Memory B cell (primary cell): ENCODE results near the gene TTLL1.

Experiments used
- ATAC-seq: fragments of 150-1000 bp; cut with Tn5 transposase; 2 replicates; pipeline ENCODE4 v1.10.0; 2021; ENCODE audit warnings: low read depth, mild to moderate bottlenecking, moderate library complexity
- DNase-seq, 2 donors: peaks; one replicate each; pipeline ENCODE4 v3.0.0; 2022; ENCODE audit warnings: low spot score in 2 of 2
- H3K27ac Mint-ChIP-seq: one replicate; pipeline ENCODE4 v1.8.0; 2022; ENCODE audit warnings: mild to moderate bottlenecking, moderate library complexity, mixed read lengths
- H3K27me3 Mint-ChIP-seq: one replicate; pipeline ENCODE4 v1.8.0; 2022; ENCODE audit warnings: mixed read lengths
- H3K36me3 Mint-ChIP-seq: one replicate; pipeline ENCODE4 v1.8.0; 2022; ENCODE audit warnings: mild to moderate bottlenecking, mixed read lengths
- H3K4me1 Mint-ChIP-seq: one replicate; pipeline ENCODE4 v1.8.0; 2022; ENCODE audit warnings: mixed read lengths
- H3K4me3 Mint-ChIP-seq: one replicate; pipeline ENCODE4 v1.8.0; 2022; ENCODE audit warnings: mild to moderate bottlenecking, moderate library complexity, mixed read lengths
- H3K9me3 Mint-ChIP-seq: one replicate; pipeline ENCODE4 v1.8.0; 2022; ENCODE audit warnings: mixed read lengths

The TTLL1 gene

GRCh38 chr22:43088984-43089717, at the start of gene TTLL1:
Gene TTLL1 (minus strand): TSS chr22:43089391. CDS start chr22:43075586, 13,805 bp downstream.
- Mint-ChIP-seq H3K27me3 (no peaks in the 10 kb centered on the region), H3K9me3 (no peaks in the 10 kb centered on the region), H3K4me1 (peaks cover 16% of the 10 kb centered on the region), H3K36me3 (no peaks in the 10 kb centered on the region), H3K4me3 (peak within 1 kb of the TSS; percentile 83), H3K27ac (no peak within 1 kb of the TSS)
- ATAC-seq, result peak; percentile 90
- peak; percentile 80 for DNase-seq

- Mint-ChIP-seq H3K36me3 (peaks cover 24% of the 10 kb centered on the region), H3K4me1 (peaks cover 7% of the 10 kb centered on the region), H3K27ac (no peak overlapping the region), H3K27me3 (no peaks in the 10 kb centered on the region), H3K4me3 (no peak overlapping the region), H3K9me3 (no peaks in the 10 kb centered on the region)
- no peak for DNase-seq
- ATAC-seq, result no peak
Measured at GRCh38 chr22:43136801-43137200, 47.6 kb upstream of the TTLL1 start.

DNA sequence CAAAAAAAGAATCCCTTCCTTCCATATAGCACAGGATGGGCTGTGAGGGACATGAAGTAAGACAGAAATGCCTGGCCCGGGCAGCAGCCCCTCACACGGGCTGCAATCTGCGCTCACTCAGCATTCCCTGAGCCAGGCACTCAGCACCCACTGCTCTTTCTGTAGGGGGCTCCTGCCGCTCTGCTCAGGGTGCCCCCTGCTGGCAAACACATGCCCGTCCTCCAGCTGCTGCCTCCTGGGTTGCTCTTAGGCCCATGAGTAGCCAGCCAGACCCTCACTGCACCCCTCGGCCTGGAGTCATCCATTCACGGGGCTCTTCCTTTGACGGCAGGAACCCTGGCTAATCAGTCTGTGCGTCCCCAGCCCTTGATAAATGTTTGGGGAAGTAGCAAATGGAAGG, 47.1 kb upstream of the TTLL1 start:
- peak in 1 of 2 donors; percentile 51 for DNase-seq
- no peaks in the 10 kb centered on the region for H3K27me3 Mint-ChIP-seq
- H3K4me3 Mint-ChIP-seq, result no peak overlapping the region
- peaks cover 7% of the 10 kb centered on the region for H3K4me1 Mint-ChIP-seq
- H3K9me3 Mint-ChIP-seq, result no peaks in the 10 kb centered on the region
- H3K27ac Mint-ChIP-seq, result no peak overlapping the region
- ATAC-seq, result peak; percentile 89
- peaks cover 24% of the 10 kb centered on the region for H3K36me3 Mint-ChIP-seq

DNA sequence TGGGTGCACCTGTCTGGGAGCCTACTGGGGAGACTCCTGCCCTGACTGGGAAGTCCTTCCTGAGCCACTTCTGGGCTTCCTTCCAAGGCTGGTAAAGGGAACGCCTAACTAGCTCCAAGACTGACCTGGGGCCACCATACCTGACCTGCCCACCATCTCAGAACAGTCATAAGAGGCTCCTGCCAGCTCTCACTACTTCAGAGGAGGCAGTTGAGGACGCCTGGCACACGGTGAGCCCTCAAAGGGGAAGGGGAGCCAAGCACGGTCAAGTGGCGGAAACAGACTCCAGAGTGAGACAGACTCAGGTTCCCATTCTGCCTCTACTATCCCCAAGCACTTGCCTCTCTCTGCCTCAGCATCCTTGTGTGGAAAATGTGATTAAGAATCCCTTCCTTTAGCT, 46.4 kb upstream of the TTLL1 start:
- H3K4me3 Mint-ChIP-seq, result no peak overlapping the region
- ATAC-seq (no peak), DNase-seq (no peak)
- no peaks in the 10 kb centered on the region for H3K27me3 Mint-ChIP-seq
- peaks cover 24% of the 10 kb centered on the region for H3K36me3 Mint-ChIP-seq
- H3K27ac Mint-ChIP-seq, result no peak overlapping the region
- H3K4me1 Mint-ChIP-seq, result peaks cover 7% of the 10 kb centered on the region
- no peaks in the 10 kb centered on the region for H3K9me3 Mint-ChIP-seq

- no peaks in the 10 kb centered on the region for H3K27me3 Mint-ChIP-seq
- H3K4me3 Mint-ChIP-seq, result no peak overlapping the region
- no peak overlapping the region for H3K27ac Mint-ChIP-seq
- no peaks in the 10 kb centered on the region for H3K9me3 Mint-ChIP-seq
- peaks cover 7% of the 10 kb centered on the region for H3K4me1 Mint-ChIP-seq
- peaks cover 19% of the 10 kb centered on the region for H3K36me3 Mint-ChIP-seq
- ATAC-seq, result no peak
- no peak for DNase-seq
Measured at GRCh38 chr22:43134553-43134952, 45.4 kb upstream of the TTLL1 start.

- H3K27ac Mint-ChIP-seq, result no peak overlapping the region
- H3K27me3 Mint-ChIP-seq, result peaks cover 4% of the 10 kb centered on the region
- H3K4me3 Mint-ChIP-seq, result no peak overlapping the region
- no peaks in the 10 kb centered on the region for H3K9me3 Mint-ChIP-seq
- peaks cover 11% of the 10 kb centered on the region for H3K4me1 Mint-ChIP-seq
- no peak for ATAC-seq
- H3K36me3 Mint-ChIP-seq, result peaks cover 14% of the 10 kb centered on the region
- DNase-seq, result no peak
Measured at GRCh38 chr22:43133401-43133800, 44.2 kb upstream of the TTLL1 start.

DNA sequence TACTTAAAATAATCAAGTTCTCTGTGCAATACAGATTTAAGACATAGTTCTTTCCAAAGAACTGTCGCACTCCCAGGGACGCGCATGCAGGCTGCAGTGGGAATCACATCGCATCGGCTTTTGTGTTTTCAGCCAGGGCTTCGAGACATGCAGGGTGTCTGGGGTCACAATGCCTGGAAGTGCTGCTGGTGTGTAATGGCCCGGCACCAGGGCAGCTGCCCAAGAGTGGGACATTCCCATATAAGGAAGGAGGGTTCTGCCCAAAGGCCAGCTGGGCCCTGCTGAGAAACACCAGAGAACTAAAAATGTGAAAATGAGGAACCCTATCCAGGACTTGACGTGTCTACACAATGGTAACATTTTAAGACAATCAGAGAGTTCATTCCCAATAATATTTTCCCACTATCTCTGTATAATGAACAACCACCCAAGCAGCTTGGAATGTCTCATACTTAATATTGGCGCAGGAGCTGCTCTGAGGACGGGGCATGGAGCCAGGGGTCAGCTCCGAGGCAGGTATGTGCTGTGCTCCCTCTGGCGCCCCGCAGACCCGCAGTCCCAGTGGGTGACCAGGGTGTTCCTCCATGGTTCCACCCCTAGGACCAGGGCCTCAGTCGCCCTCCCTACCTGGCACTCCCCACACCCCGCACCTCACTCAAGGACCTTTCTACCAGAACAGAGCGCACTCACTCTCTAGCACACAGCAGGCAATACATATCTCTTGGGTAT, 42.7 kb upstream of the TTLL1 start:
- Mint-ChIP-seq H3K9me3 (no peaks in the 10 kb centered on the region), H3K4me1 (peaks cover 11% of the 10 kb centered on the region), H3K27me3 (peaks cover 6% of the 10 kb centered on the region), H3K36me3 (peaks cover 8% of the 10 kb centered on the region), H3K27ac (no peak overlapping the region), H3K4me3 (no peak overlapping the region)
- ATAC-seq (no peak), DNase-seq (no peak)

- no peak overlapping the region for H3K27ac Mint-ChIP-seq
Measured at GRCh38 chr22:43129426-43130425, 40.5 kb upstream of the TTLL1 start.

DNA sequence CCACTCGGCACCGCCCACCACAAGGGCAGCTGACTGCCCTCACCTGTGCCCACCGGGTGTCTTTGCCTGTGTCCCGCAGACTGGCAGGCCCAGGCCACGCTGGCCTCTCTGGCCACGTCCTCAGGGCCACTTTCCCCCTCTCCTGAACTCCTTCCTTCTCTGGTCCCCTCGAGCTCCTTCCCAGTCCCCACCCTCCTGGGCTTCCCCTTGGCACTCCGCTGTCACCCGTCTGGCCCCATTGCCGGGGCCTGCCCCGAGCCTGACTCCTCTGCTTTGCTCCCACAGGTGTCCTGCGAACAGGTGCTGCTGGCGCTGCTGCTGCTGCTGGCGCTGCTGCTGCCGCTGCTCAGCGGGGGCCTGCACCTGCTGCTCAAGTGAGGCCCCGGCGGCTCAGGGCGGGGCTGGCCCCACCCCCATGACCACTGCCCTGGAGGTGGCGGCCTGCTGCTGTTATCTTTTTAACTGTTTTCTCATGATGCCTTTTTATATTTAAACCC, 39.8 kb upstream of the TTLL1 start:
- ATAC-seq, result peak; percentile 84
- DNase-seq, result peak in 1 of 2 donors; percentile 39
- peak overlapping the region; percentile 28 for H3K27ac Mint-ChIP-seq
- H3K9me3 Mint-ChIP-seq, result no peaks in the 10 kb centered on the region
- no peak overlapping the region for H3K4me3 Mint-ChIP-seq
- H3K27me3 Mint-ChIP-seq, result peaks cover 6% of the 10 kb centered on the region
- H3K36me3 Mint-ChIP-seq, result peaks cover 4% of the 10 kb centered on the region
- H3K4me1 Mint-ChIP-seq, result peaks cover 8% of the 10 kb centered on the region

More at GRCh38 chr22:43129426-43130425, 40.5 kb upstream of the TTLL1 start:
- no peak for ATAC-seq
- peaks cover 6% of the 10 kb centered on the region for H3K27me3 Mint-ChIP-seq
- H3K36me3 Mint-ChIP-seq, result peaks cover 4% of the 10 kb centered on the region
- no peak overlapping the region for H3K4me3 Mint-ChIP-seq
- DNase-seq, result no peak
- H3K4me1 Mint-ChIP-seq, result peaks cover 6% of the 10 kb centered on the region
- H3K9me3 Mint-ChIP-seq, result no peaks in the 10 kb centered on the region

DNA sequence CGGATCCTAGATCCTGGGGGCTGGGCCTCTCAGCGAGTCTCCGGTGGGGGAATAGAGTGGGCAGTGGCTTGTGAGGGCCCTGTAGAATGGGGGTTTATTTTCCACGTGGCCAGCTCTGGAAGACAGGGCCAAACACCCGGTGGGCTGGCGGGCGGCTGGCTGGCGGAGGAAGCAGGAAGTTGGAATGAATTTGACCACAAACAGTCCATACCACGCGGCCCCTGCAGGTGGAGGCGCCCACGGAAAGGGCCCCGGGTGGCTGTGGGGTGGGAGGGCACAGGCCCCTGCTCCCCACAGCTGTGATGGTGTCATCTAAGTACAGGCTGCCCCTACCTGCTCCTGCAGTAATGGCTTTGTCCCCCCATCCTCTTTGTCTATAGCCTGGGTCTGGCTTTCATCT, 38.9 kb upstream of the TTLL1 start:
- H3K36me3 Mint-ChIP-seq, result peaks cover 3% of the 10 kb centered on the region
- no peak overlapping the region for H3K27ac Mint-ChIP-seq
- DNase-seq, result no peak
- H3K27me3 Mint-ChIP-seq, result peaks cover 6% of the 10 kb centered on the region
- ATAC-seq, result no peak
- H3K4me3 Mint-ChIP-seq, result no peak overlapping the region
- H3K9me3 Mint-ChIP-seq, result no peaks in the 10 kb centered on the region
- peaks cover 8% of the 10 kb centered on the region for H3K4me1 Mint-ChIP-seq

- DNase-seq (no peak), ATAC-seq (no peak)
- Mint-ChIP-seq H3K4me3 (no peak overlapping the region), H3K27me3 (peaks cover 8% of the 10 kb centered on the region), H3K27ac (no peak overlapping the region), H3K36me3 (peaks cover 3% of the 10 kb centered on the region), H3K4me1 (peaks cover 15% of the 10 kb centered on the region), H3K9me3 (no peaks in the 10 kb centered on the region)
Measured at GRCh38 chr22:43127166-43127908, 38.1 kb upstream of the TTLL1 start.

DNA sequence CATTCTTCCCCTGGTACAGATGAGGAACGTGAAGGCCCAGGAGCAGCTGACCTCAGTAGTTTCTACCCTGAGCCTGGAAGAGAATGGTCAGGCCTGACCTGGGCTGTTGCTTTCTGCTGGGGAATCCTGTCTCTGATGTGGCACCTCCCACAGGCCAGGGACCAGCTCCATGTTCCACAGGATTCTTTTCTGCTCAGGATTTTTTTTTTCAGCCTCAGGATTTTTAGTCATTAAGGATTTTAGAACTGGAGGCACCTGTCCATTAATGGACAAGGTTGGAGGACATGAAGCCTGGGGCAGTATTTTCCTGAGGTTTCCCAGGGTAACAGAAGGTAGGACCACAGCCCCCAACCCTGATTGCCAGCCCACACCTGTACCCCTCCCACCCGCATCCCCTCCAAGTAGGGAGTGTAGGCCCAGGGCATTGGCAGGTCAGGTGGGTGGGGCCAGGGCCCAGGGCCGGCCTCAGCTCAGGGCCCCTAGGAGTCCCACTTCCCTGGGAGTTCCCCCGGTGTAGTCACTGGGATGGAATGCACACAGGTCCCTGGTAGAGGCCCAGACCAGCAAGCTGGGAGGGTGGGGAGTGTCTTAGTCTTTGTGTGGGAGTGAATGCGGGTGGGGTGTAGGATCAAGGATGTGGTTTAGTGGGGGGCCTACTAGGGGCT, 37.4 kb upstream of the TTLL1 start:
- H3K4me1 Mint-ChIP-seq, result peaks cover 21% of the 10 kb centered on the region
- DNase-seq (no peak), ATAC-seq (no peak)
- no peaks in the 10 kb centered on the region for H3K36me3 Mint-ChIP-seq
- peaks cover 8% of the 10 kb centered on the region for H3K27me3 Mint-ChIP-seq
- no peak overlapping the region for H3K4me3 Mint-ChIP-seq
- no peaks in the 10 kb centered on the region for H3K9me3 Mint-ChIP-seq
- no peak overlapping the region for H3K27ac Mint-ChIP-seq
